Stomach (tissue), 9 donors: ENCODE measurements around the gene APEH. TPM values are rescaled to one million over a fixed set of nuclear protein-coding genes. Genes with fewer than 3 reads are reported as not detected.

ENCODE experiments used
- DNase-seq, 2 donors: peaks; one replicate each; pipeline versions ENCODE4 v3.0.0 to v3.0.0-alpha.2; 2013 to 2019
- H3K27ac ChIP-seq, 5 donors: fragments of 200-600 bp in 4 of 5; sonication (generic) in 4 of 5; one replicate each; pipeline ENCODE4 v1.5.1; 2013 to 2019; ENCODE audit warnings: mild to moderate bottlenecking in 1 of 5, moderate library complexity in 1 of 5
- H3K27me3 ChIP-seq, 3 donors: fragments of 200-600 bp; sonication (generic); one replicate each; pipeline ENCODE4 v1.5.1; 2017 to 2019; ENCODE audit warnings: mixed run types in 1 of 3
- H3K36me3 ChIP-seq, 4 donors: fragments of 200-600 bp; sonication (generic); 1 replicate in 3 of 4; 2 replicates in 1 of 4; pipeline ENCODE4 v1.5.1; 2016 to 2019
- H3K4me1 ChIP-seq, 4 donors: fragments of 200-600 bp; sonication (generic); one replicate each; pipeline ENCODE4 v1.5.1; 2016 to 2019
- H3K4me3 ChIP-seq, 4 donors: fragments of 200-600 bp; sonication (generic) in 3 of 4; one replicate each; pipeline ENCODE4 v1.5.1; 2016 to 2019; ENCODE audit warnings: mild to moderate bottlenecking in 1 of 4
- H3K9me3 ChIP-seq, 4 donors: fragments of 200-600 bp; sonication (generic); one replicate each; pipeline ENCODE4 v1.5.1; 2016 to 2019
- CTCF ChIP-seq, 7 experiments: fragments of 450-650 bp in 4 of 7; fragments of 200-600 bp in 3 of 7; sonication (generic) in 3 of 7; IDR thresholded peaks; one replicate each; pipeline ENCODE4 v1.5.1; 2016 to 2019; ENCODE audit warnings: antibody characterized with exemption in 7 of 7, control low read depth in 2 of 7, mild to moderate bottlenecking in 1 of 7
- EP300 ChIP-seq: sonication (generic); formaldehyde crosslinking; IDR thresholded peaks from one replicate; pipeline ENCODE4 v1.6.1; 2017; ENCODE audit warnings: antibody characterized with exemption
- POLR2A ChIP-seq, 4 donors: fragments of 450-650 bp; IDR thresholded peaks; one replicate each; pipeline ENCODE4 v1.6.1; 2016; ENCODE audit warnings: antibody characterized with exemption in 4 of 4, control low read depth in 2 of 4, mild to moderate bottlenecking in 1 of 4, moderate library complexity in 1 of 4
- POLR2AphosphoS5 ChIP-seq, 3 donors: sonication (generic); formaldehyde crosslinking; IDR thresholded peaks; one replicate each; pipeline ENCODE4 v1.6.1; 2016; ENCODE audit warnings: antibody characterized with exemption in 3 of 3
- WGBS, 5 donors: extraction: QIAGEN DNeasy Blood & Tissue Kit in 3 of 5; methylation state at CpG; one replicate each; pipeline versions ENCODE4 v1.1.5 to v1.1.7; 2013 to 2018; 5-methylcytosine and 5-hydroxymethylcytosine counted together
- intact Hi-C: fragments of 100-400 bp; cut with DNase I; formaldehyde crosslinking; loops from one replicate; pipeline ENCODE4 v1.15.1; 2023; ENCODE audit warnings: low total_unique reads
- polyA plus RNA-seq, 3 donors: library from polyadenylated mRNA; stranded (reverse); fragments of 200-250 nt; gene quantifications; one replicate each; pipeline ENCODE4 v1.2.3, GENCODE V29; 2013
- total RNA-seq, 5 donors: library from RNA; depleted of rRNA; stranded (reverse); fragments of >200 nt; gene quantifications; one replicate each; pipeline versions ENCODE4 v1.1.0 to v1.2.3, GENCODE V29; 2014 to 2016
- donor health status: healthy with polysubstance abuse.
- donor health status: Bipolar disorder and iron deficiency.
- donor health status: healthy.

The APEH gene
- total and polyA plus RNA-seq, 8 donors = 23.9 to 104 (median 47.7) TPM

- Histone ChIP-seq H3K36me3 (peaks cover 0 to 9% (median 0%) of the 10 kb centered on the region in 4 donors), H3K27ac (no peak overlapping the region), H3K9me3 (no peaks in the 10 kb centered on the region), H3K4me1 (no peaks in the 10 kb centered on the region), H3K4me3 (no peak overlapping the region), H3K27me3 (no peaks in the 10 kb centered on the region)
- DNase-seq = no peak
- TF ChIP-seq POLR2AphosphoS5 (IDR thresholded peaks at IDR 0.05) (no peak), POLR2A (IDR thresholded peaks at IDR 0.05) (no peak), CTCF (IDR thresholded peaks at IDR 0.05) (no peak), EP300 (no peak)
- 77 to 89% (median 85%) methylated on average over 5 of the region's 5 CpGs for WGBS, 5 donors
- intact Hi-C loops = no loop called here
Measured at GRCh38 chr3:49627634-49628033, 46.5 kb upstream of the APEH start.

GRCh38 chr3:49628249-49628648, 45.9 kb upstream of the APEH start:
- DNase-seq = no peak
- peaks cover 0 to 9% (median 0%) of the 10 kb centered on the region in 4 donors for H3K36me3 ChIP-seq
- no peaks in the 10 kb centered on the region for H3K4me1 ChIP-seq
- WGBS, 5 donors = 79 to 100% (median 89%) methylated on average over 2 of the region's 2 CpGs
- intact Hi-C loops = no loop called here
- TF ChIP-seq CTCF (IDR thresholded peaks at IDR 0.05) = no peak
- no peak overlapping the region for H3K27ac ChIP-seq
- H3K9me3 ChIP-seq = no peaks in the 10 kb centered on the region
- H3K27me3 ChIP-seq = no peaks in the 10 kb centered on the region
- no peak overlapping the region for H3K4me3 ChIP-seq

- Histone ChIP-seq H3K4me3 (no peak overlapping the region), H3K27me3 (no peaks in the 10 kb centered on the region), H3K9me3 (no peaks in the 10 kb centered on the region), H3K27ac (no peak overlapping the region), H3K4me1 (no peaks in the 10 kb centered on the region), H3K36me3 (peaks cover 0 to 9% (median 0%) of the 10 kb centered on the region in 4 donors)
- TF ChIP-seq CTCF (IDR thresholded peaks at IDR 0.05) (no peak), POLR2A (IDR thresholded peaks at IDR 0.05) (no peak), EP300 (no peak), POLR2AphosphoS5 (IDR thresholded peaks at IDR 0.05) (no peak)
- DNase-seq = no peak
- 82 to 93% (median 89%) methylated on average over 3 to 4 of the region's 4 CpGs for WGBS, 5 donors
- intact Hi-C loops = no loop called here
Measured at GRCh38 chr3:49629451-49629850, 44.7 kb upstream of the APEH start.

GRCh38 chr3:49629866-49630265, 44.3 kb upstream of the APEH start:
- H3K27me3 ChIP-seq = no peaks in the 10 kb centered on the region
- intact Hi-C loops = no loop called here

More at GRCh38 chr3:49629866-49630265, 44.3 kb upstream of the APEH start:
- H3K27ac ChIP-seq = no peak overlapping the region
- no peaks in the 10 kb centered on the region for H3K9me3 ChIP-seq
- peaks cover 0 to 9% (median 0%) of the 10 kb centered on the region in 4 donors for H3K36me3 ChIP-seq
- no peak for DNase-seq
- WGBS, 5 donors = 82 to 94% (median 89%) methylated on average over 5 to 6 of the region's 6 CpGs
- no peaks in the 10 kb centered on the region for H3K4me1 ChIP-seq
- TF ChIP-seq EP300 = no peak
- TF ChIP-seq CTCF (IDR thresholded peaks at IDR 0.05) = no peak
- no peak for TF ChIP-seq POLR2A (IDR thresholded peaks at IDR 0.05)
- no peak for TF ChIP-seq POLR2AphosphoS5 (IDR thresholded peaks at IDR 0.05)
- H3K4me3 ChIP-seq = no peak overlapping the region
